K562 (cell line): ENCODE results near the gene SCAPER. TPM values are rescaled to one million over a fixed set of nuclear protein-coding genes. Genes with fewer than 3 reads are reported as not detected.
A peak's percentile ranks its signal among the peaks of the same experiment; 100 is the strongest.

ENCODE experiments used
- ARNT ChIP-seq, 2 experiments: fragments of 450-650 bp; IDR thresholded peaks; 2 replicates each; pipeline ENCODE4 v1.6.1; 2016; ENCODE audit warnings: mild to moderate bottlenecking in 1 of 2
- DACH1 ChIP-seq: fragments of 450-650 bp; IDR thresholded peaks from 2 replicates; pipeline ENCODE4 v1.6.1; 2018; ENCODE audit not compliant: partially characterized antibody
- EHMT2 ChIP-seq: fragments of 450-650 bp; IDR thresholded peaks from 2 replicates; pipeline ENCODE4 v1.6.1; 2018; ENCODE audit warnings: antibody characterized with exemption
- EWSR1 ChIP-seq: fragments of 450-650 bp; IDR thresholded peaks from 2 replicates; pipeline ENCODE4 v1.6.1; 2018; ENCODE audit warnings: borderline replicate concordance, mild to moderate bottlenecking, low read depth, moderate library complexity; ENCODE audit not compliant: partially characterized antibody
- FOXJ2 ChIP-seq: fragments of 200-800 bp; sonication (Bioruptor generic); IDR thresholded peaks from 2 replicates; pipeline ENCODE4 v1.6.1; 2016; ENCODE audit warnings: missing genetic modification characterization, missing compliant biosample characterization
- FOXK1 ChIP-seq: sonication (generic); formaldehyde crosslinking; IDR thresholded peaks from 2 replicates; pipeline ENCODE4 v1.8.0; 2022; ENCODE audit warnings: missing genetic modification reagents, mild to moderate bottlenecking, borderline replicate concordance
- GATAD2A ChIP-seq: fragments of 450-650 bp; IDR thresholded peaks from 2 replicates; pipeline ENCODE4 v1.6.1; 2017
- GATAD2B ChIP-seq: fragments of 450-650 bp; IDR thresholded peaks from 2 replicates; pipeline ENCODE4 v1.6.1; 2017; ENCODE audit warnings: mild to moderate bottlenecking, borderline replicate concordance
- KAT8 ChIP-seq: fragments of 450-650 bp; IDR thresholded peaks from 2 replicates; pipeline ENCODE4 v1.6.1; 2016; ENCODE audit warnings: low read depth, mild to moderate bottlenecking
- PCBP2 ChIP-seq: fragments of 200-400 bp; formaldehyde crosslinking; IDR thresholded peaks from 2 replicates; pipeline ENCODE4 v1.6.1; 2018; ENCODE audit warnings: low read length, low read depth, mild to moderate bottlenecking, moderate library complexity; ENCODE audit not compliant: poor library complexity, severe bottlenecking
- SAFB2 ChIP-seq: fragments of 200-400 bp; formaldehyde crosslinking; IDR thresholded peaks from 2 replicates; pipeline ENCODE4 v1.6.1; 2018; ENCODE audit warnings: borderline replicate concordance, low read length, low read depth, moderate library complexity; ENCODE audit not compliant: severe bottlenecking
- SMARCC2 ChIP-seq: fragments of 450-650 bp; IDR thresholded peaks from 2 replicates; pipeline ENCODE4 v1.6.1; 2017; ENCODE audit warnings: antibody characterized with exemption, moderate library complexity, mild to moderate bottlenecking, low read depth
- SP1 ChIP-seq: sonication (generic); formaldehyde crosslinking; IDR thresholded peaks from 2 replicates; pipeline ENCODE4 v1.8.1; 2022; ENCODE audit warnings: mild to moderate bottlenecking, missing genetic modification reagents
- TBL1XR1 ChIP-seq, 2 experiments: IDR thresholded peaks; 2 replicates each; pipeline ENCODE4 v1.6.1; 2012; ENCODE audit warnings: improper control_type of control experiment in 2 of 2, low read length in 2 of 2, mild to moderate bottlenecking in 1 of 2
- ZFX ChIP-seq: sonication (generic); formaldehyde crosslinking; IDR thresholded peaks from 2 replicates; pipeline ENCODE4 v1.8.0; 2022; ENCODE audit warnings: mild to moderate bottlenecking, missing genetic modification reagents, moderate library complexity
- ZNF175 ChIP-seq: fragments of 200-800 bp; sonication (Bioruptor generic); IDR thresholded peaks from 2 replicates; pipeline ENCODE4 v1.6.1; 2016; ENCODE audit warnings: low read depth, mild to moderate bottlenecking, missing genetic modification characterization, missing compliant biosample characterization
- ZNF41 ChIP-seq: fragments of 250-450 bp; sonication (Bioruptor Pico); conservative IDR thresholded peaks from 2 replicates; pipeline ENCODE4 v1.4.0; 2020; ENCODE audit warnings: mild to moderate bottlenecking
- polyA plus RNA-seq, 8 experiments: library from polyadenylated mRNA; depleted of rRNA in 4 of 8; stranded (reverse) in 5 of 8; unstranded in 3 of 8; fragments of >200 nt; fragmentation: Nextera tagmentation in 2 of 8; fragmentation: Illumina TruSeq in 1 of 8; extraction: Ambion mirVana in 2 of 8; extraction: Trizol in 1 of 8; gene quantifications; 2 replicates each; pipeline versions ENCODE4 v1.2.1 to v1.2.3, GENCODE V29; 2011 to 2014; ENCODE audit warnings: inconsistent platforms in 1 of 8, missing spikeins in 1 of 8
- total RNA-seq, 7 experiments: library from RNA; depleted of rRNA in 6 of 7; stranded (reverse); fragments of >200 nt in 6 of 7; fragmentation: Illumina TruSeq in 2 of 7; extraction: Trizol in 2 of 7; gene quantifications; 2 replicates each; pipeline versions ENCODE4 v1.2.1 to v1.2.3, GENCODE V29; 2011 to 2021; ENCODE audit warnings: low replicate concordance in 1 of 7
- TF ChIP-seq, protein P1 (sequence below): fragments of 450-650 bp; formaldehyde crosslinking; IDR thresholded peaks from 2 replicates; pipeline ENCODE4 v1.4.0; 2020; ENCODE audit warnings: mild to moderate bottlenecking, moderate library complexity
- TF ChIP-seq, protein P2 (sequence below): fragments of 250-450 bp; sonication (Bioruptor Pico); IDR thresholded peaks from 2 replicates; pipeline ENCODE4 v1.5.0; 2020; ENCODE audit warnings: mild to moderate bottlenecking, borderline replicate concordance
- TF ChIP-seq, protein P3 (sequence below): fragments of 250-450 bp; sonication (Bioruptor Pico); IDR thresholded peaks from 2 replicates; pipeline ENCODE4 v1.4.0; 2020

Gene SCAPER
- total and polyA plus RNA-seq, 9 of the 15 experiments (the other 6 are each of a cell fraction or from before 2014, with no cell fraction given), result 1.3 to 5.7 (median 3.2) TPM

DNA sequence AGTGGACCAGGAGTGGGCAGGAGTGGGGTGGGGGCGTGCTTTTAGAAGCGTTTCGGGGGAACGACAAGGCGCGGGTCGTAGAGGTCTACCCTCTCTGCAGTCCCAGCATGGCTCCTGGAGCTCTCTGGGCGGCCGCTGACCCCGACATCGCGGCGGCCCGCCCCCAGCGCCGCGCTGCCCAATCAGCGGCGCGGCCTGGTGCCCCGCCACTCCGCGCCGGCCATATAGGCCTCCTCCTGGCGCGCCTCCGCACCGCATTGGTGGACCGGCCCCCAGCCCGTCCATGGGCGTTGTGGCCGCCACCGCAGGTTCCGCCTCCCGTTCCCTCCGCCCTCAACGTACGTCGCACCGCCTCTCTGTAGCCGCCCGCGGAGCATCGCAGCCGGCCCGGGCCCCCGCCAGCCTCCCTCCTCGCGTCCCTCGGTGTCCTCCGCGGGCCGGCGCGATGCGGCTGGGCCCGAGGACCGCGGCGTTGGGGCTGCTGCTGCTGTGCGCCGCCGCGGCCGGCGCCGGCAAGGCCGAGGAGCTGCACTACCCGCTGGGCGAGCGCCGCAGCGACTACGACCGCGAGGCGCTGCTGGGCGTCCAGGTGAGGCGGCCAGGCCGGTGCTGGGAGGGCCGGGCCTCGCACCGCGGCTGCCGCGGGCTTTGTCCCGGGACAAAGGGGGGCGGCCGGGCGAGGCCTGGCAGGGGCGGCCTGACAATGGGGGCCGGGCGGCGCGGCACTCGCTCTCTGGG is 26.4 kb upstream of the SCAPER start, which contains the start of gene RCN2 (continued):
- TF ChIP-seq ZNF175 (CRISPR knock-in tag) (no peak), FOXK1 (CRISPR knock-in tag) (no peak), GATAD2B (peak; percentile 71), ZNF41 (CRISPR knock-in tag) (no peak), SMARCC2 (no peak), KAT8 (no peak), SP1 (peak; percentile 51), EWSR1 (no peak), DACH1 (no peak), PCBP2 (no peak), ZFX (CRISPR knock-in tag) (peak; percentile 68), FOXJ2 (tag) (no peak), ARNT (IDR thresholded peaks at IDR 0.05) (no peak), GATAD2A (no peak), TBL1XR1 (IDR thresholded peaks at IDR 0.05; ENCODE audit: low read length in 2 of 2) (no peak), SAFB2 (no peak), EHMT2 (peak; percentile 73)
- TF ChIP-seq, protein P1, sequence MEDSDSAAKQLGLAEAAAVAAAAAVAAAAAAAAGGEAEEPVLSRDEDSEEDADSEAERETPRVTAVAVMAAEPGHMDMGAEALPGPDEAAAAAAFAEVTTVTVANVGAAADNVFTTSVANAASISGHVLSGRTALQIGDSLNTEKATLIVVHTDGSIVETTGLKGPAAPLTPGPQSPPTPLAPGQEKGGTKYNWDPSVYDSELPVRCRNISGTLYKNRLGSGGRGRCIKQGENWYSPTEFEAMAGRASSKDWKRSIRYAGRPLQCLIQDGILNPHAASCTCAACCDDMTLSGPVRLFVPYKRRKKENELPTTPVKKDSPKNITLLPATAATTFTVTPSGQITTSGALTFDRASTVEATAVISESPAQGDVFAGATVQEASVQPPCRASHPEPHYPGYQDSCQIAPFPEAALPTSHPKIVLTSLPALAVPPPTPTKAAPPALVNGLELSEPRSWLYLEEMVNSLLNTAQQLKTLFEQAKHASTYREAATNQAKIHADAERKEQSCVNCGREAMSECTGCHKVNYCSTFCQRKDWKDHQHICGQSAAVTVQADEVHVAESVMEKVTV (CRISPR knock-in tag), result no peak
- TF ChIP-seq, protein P2, sequence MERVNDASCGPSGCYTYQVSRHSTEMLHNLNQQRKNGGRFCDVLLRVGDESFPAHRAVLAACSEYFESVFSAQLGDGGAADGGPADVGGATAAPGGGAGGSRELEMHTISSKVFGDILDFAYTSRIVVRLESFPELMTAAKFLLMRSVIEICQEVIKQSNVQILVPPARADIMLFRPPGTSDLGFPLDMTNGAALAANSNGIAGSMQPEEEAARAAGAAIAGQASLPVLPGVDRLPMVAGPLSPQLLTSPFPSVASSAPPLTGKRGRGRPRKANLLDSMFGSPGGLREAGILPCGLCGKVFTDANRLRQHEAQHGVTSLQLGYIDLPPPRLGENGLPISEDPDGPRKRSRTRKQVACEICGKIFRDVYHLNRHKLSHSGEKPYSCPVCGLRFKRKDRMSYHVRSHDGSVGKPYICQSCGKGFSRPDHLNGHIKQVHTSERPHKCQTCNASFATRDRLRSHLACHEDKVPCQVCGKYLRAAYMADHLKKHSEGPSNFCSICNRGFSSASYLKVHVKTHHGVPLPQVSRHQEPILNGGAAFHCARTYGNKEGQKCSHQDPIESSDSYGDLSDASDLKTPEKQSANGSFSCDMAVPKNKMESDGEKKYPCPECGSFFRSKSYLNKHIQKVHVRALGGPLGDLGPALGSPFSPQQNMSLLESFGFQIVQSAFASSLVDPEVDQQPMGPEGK, result no peak
- TF ChIP-seq, protein P3, sequence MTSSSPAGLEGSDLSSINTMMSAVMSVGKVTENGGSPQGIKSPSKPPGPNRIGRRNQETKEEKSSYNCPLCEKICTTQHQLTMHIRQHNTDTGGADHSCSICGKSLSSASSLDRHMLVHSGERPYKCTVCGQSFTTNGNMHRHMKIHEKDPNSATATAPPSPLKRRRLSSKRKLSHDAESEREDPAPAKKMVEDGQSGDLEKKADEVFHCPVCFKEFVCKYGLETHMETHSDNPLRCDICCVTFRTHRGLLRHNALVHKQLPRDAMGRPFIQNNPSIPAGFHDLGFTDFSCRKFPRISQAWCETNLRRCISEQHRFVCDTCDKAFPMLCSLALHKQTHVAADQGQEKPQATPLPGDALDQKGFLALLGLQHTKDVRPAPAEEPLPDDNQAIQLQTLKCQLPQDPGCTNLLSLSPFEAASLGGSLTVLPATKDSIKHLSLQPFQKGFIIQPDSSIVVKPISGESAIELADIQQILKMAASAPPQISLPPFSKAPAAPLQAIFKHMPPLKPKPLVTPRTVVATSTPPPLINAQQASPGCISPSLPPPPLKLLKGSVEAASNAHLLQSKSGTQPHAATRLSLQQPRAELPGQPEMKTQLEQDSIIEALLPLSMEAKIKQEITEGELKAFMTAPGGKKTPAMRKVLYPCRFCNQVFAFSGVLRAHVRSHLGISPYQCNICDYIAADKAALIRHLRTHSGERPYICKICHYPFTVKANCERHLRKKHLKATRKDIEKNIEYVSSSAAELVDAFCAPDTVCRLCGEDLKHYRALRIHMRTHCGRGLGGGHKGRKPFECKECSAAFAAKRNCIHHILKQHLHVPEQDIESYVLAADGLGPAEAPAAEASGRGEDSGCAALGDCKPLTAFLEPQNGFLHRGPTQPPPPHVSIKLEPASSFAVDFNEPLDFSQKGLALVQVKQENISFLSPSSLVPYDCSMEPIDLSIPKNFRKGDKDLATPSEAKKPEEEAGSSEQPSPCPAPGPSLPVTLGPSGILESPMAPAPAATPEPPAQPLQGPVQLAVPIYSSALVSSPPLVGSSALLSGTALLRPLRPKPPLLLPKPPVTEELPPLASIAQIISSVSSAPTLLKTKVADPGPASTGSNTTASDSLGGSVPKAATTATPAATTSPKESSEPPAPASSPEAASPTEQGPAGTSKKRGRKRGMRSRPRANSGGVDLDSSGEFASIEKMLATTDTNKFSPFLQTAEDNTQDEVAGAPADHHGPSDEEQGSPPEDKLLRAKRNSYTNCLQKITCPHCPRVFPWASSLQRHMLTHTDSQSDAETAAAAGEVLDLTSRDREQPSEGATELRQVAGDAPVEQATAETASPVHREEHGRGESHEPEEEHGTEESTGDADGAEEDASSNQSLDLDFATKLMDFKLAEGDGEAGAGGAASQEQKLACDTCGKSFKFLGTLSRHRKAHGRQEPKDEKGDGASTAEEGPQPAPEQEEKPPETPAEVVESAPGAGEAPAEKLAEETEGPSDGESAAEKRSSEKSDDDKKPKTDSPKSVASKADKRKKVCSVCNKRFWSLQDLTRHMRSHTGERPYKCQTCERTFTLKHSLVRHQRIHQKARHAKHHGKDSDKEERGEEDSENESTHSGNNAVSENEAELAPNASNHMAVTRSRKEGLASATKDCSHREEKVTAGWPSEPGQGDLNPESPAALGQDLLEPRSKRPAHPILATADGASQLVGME (CRISPR knock-in tag), result peak; percentile 81
